ENCODE measurements around the gene GLI2. TPM values are rescaled to one million over a fixed set of nuclear protein-coding genes. Genes with fewer than 3 reads are reported as not detected.

The GLI2 gene
- total RNA-seq, 2 donors from 2014 or later = 4.9 to 5.4 TPM

- DNase-seq (ENCODE audit: low spot score) = no peak
- H3K4me3 ChIP-seq = no peak overlapping the region
- no peaks in the 10 kb centered on the region for H3K36me3 ChIP-seq
- ATAC-seq (ENCODE audit: insufficient number of reproducible peaks, low FRiP score, low read depth) = no peak
- TF ChIP-seq CTCF (IDR thresholded peaks at IDR 0.05) = no peak
- no peaks in the 10 kb centered on the region for H3K4me1 ChIP-seq (ENCODE audit: control insufficient read depth in 1 of 2, low read depth in 2 of 2)
- no peaks in the 10 kb centered on the region for H3K27me3 ChIP-seq (replicated peaks; ENCODE audit: insufficient read depth)
- no peaks in the 10 kb centered on the region for H3K9me3 ChIP-seq
- H3K27ac ChIP-seq = no peak overlapping the region
Measured at GRCh38 chr2:120699292-120699691, 36.4 kb upstream of the GLI2 start.

- DNase-seq (ENCODE audit: low spot score) (no peak), ATAC-seq (ENCODE audit: insufficient number of reproducible peaks, low FRiP score, low read depth) (no peak)
- Histone ChIP-seq H3K36me3 (no peaks in the 10 kb centered on the region), H3K9me3 (no peaks in the 10 kb centered on the region), H3K4me1 (ENCODE audit: control insufficient read depth in 1 of 2, low read depth in 2 of 2) (no peaks in the 10 kb centered on the region), H3K27me3 (replicated peaks; ENCODE audit: insufficient read depth) (no peaks in the 10 kb centered on the region), H3K4me3 (no peak overlapping the region), H3K27ac (no peak overlapping the region)
- no peak for TF ChIP-seq CTCF (IDR thresholded peaks at IDR 0.05)
Measured at GRCh38 chr2:120700659-120701058, 35.0 kb upstream of the GLI2 start.

- ATAC-seq (ENCODE audit: insufficient number of reproducible peaks, low FRiP score, low read depth) (no peak), DNase-seq (ENCODE audit: low spot score) (no peak)
- Histone ChIP-seq H3K4me3 (no peak overlapping the region), H3K36me3 (no peaks in the 10 kb centered on the region), H3K27me3 (replicated peaks; ENCODE audit: insufficient read depth) (no peaks in the 10 kb centered on the region), H3K27ac (no peak overlapping the region), H3K9me3 (no peaks in the 10 kb centered on the region), H3K4me1 (ENCODE audit: control insufficient read depth in 1 of 2, low read depth in 2 of 2) (no peaks in the 10 kb centered on the region)
- TF ChIP-seq CTCF (IDR thresholded peaks at IDR 0.05) = no peak
Measured at GRCh38 chr2:120701096-120701495, 34.6 kb upstream of the GLI2 start.

GRCh38 chr2:120701499-120701898, 34.2 kb upstream of the GLI2 start:
- ATAC-seq (ENCODE audit: insufficient number of reproducible peaks, low FRiP score, low read depth) = no peak
- no peak for DNase-seq (ENCODE audit: low spot score)
- H3K27me3 ChIP-seq (replicated peaks; ENCODE audit: insufficient read depth) = no peaks in the 10 kb centered on the region
- no peaks in the 10 kb centered on the region for H3K4me1 ChIP-seq (ENCODE audit: control insufficient read depth in 1 of 2, low read depth in 2 of 2)
- no peaks in the 10 kb centered on the region for H3K36me3 ChIP-seq
- H3K4me3 ChIP-seq = no peak overlapping the region
- no peaks in the 10 kb centered on the region for H3K9me3 ChIP-seq
- H3K27ac ChIP-seq = no peak overlapping the region
- no peak for TF ChIP-seq CTCF (IDR thresholded peaks at IDR 0.05)

GRCh38 chr2:120702061-120702460, 33.6 kb upstream of the GLI2 start:
- no peak for ATAC-seq (ENCODE audit: insufficient number of reproducible peaks, low FRiP score, low read depth)
- H3K27ac ChIP-seq = no peak overlapping the region
- no peaks in the 10 kb centered on the region for H3K27me3 ChIP-seq (replicated peaks; ENCODE audit: insufficient read depth)
- no peak for TF ChIP-seq CTCF (IDR thresholded peaks at IDR 0.05)
- H3K4me1 ChIP-seq (ENCODE audit: control insufficient read depth in 1 of 2, low read depth in 2 of 2) = no peaks in the 10 kb centered on the region
- H3K4me3 ChIP-seq = no peak overlapping the region
- DNase-seq (ENCODE audit: low spot score) = no peak
- no peaks in the 10 kb centered on the region for H3K9me3 ChIP-seq
- no peaks in the 10 kb centered on the region for H3K36me3 ChIP-seq

Data from thoracic aorta (tissue), 2 donors.